ENCODE results near the gene OR6K2.
"Not testable (repeated sequence)": the region's sequence is repeated elsewhere in the genome, so short reads cannot be mapped to it uniquely, and the experiment has no call there.

Gene OR6K2, protein sequence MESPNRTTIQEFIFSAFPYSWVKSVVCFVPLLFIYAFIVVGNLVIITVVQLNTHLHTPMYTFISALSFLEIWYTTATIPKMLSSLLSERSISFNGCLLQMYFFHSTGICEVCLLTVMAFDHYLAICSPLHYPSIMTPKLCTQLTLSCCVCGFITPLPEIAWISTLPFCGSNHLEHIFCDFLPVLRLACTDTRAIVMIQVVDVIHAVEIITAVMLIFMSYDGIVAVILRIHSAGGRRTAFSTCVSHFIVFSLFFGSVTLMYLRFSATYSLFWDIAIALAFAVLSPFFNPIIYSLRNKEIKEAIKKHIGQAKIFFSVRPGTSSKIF

DNA sequence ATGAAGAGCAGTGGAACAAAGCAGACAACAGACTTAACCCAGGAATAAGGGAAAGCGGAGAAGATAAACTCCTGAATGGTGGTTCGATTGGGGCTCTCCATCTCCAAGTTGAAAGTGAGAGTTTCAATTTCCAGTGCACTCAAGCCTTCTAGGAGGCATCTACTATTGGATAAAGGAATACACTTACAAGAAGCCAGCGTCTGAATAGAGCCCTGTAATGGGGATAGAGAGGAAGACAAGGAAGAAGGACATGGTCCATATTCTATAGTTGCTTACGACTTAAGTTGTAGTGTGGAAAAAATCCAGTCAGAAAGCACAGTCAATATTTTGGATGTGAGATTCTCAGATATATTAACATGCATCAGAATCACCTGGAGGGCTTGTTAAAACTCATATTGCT lies at the start of gene OR6K2:
Gene OR6K2, minus strand, starts transcription at position 101 of the 400 bp plus-strand sequence. Its CDS starts 0 bp downstream, at position 101.
- no peak for DNase-seq (ENCODE audit: low read depth in 2 of 2)

DNA sequence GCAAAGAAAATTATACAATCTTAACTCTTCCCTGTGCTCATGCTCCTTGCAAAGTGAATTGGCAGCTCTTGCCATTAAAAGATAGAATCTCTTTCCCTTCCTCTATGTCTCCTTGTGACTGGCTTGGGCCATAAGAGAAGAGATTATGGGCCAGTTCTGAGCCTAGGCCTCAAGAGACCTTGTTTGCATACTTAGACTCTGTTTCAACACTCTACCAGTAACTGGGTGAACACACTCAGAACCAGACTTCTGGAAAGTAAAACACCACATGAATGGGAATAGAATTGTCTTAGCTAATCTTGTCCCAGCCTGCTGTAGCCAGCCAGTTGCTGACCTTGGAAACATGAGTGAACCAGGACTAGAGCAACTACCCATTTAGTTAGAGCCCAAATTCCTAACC lies 35.4 kb upstream of the OR6K2 start:
- DNase-seq (ENCODE audit: low read depth in 2 of 2), result no peak

DNA sequence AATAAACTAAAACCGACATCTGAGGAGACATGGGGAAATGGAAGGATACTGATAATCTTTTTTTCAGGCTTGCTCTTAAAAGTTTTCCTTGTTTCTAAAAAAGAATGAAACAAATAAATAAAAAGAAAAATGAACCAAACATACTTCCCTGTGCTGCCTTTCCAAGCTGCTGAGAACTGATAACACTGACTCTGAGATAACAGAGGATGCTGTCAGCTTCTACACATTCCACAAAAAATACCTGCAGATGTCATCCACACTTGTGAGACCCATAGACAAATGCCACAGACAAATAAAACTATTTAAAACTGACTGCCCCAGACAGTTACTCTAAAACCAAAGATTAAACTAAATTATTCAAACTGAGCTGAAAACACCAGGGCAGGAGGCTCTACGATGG lies 32.1 kb upstream of the OR6K2 start:
- no peak for DNase-seq (ENCODE audit: low read depth in 2 of 2)

DNA sequence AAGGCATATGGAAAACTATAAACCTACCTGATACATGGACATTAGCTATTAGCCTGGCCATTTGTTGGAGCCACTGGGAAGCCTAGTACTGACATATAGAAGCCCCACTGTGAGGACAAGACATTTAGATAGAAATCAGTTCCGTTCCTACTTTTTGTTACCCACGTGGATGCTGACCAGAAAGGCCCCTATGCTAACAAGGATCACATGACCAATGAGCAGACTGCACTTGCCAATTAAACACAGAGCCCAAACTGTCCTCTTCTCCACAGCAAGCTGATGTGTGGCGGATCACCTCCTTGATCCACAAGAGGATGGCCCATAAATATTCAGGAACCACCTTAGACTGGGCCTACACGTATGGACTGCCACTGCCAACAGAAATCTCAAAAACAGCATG lies 31.3 kb upstream of the OR6K2 start:
- no peak for DNase-seq (ENCODE audit: low read depth in 2 of 2)

DNA sequence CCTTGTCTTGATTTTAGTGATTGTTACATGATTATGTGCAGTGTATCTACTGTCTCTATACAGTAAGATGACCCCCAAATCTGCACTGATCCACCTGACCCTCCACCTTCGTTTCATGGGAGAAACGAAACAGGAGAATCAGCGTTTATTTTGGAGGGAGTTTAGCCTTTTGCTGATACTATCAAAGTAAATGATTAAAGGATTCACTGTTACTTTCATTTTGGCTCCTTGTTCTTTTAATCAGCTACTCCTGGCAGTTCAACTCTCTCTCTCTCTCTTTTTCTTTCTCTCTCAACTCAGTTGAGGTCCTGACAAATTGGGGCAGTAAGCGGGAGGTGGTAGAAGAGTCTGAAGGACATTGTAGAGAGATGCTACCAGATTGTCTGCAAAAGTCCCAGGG lies 30.0 kb upstream of the OR6K2 start:
- DNase-seq (ENCODE audit: low read depth in 2 of 2), result no peak

DNA sequence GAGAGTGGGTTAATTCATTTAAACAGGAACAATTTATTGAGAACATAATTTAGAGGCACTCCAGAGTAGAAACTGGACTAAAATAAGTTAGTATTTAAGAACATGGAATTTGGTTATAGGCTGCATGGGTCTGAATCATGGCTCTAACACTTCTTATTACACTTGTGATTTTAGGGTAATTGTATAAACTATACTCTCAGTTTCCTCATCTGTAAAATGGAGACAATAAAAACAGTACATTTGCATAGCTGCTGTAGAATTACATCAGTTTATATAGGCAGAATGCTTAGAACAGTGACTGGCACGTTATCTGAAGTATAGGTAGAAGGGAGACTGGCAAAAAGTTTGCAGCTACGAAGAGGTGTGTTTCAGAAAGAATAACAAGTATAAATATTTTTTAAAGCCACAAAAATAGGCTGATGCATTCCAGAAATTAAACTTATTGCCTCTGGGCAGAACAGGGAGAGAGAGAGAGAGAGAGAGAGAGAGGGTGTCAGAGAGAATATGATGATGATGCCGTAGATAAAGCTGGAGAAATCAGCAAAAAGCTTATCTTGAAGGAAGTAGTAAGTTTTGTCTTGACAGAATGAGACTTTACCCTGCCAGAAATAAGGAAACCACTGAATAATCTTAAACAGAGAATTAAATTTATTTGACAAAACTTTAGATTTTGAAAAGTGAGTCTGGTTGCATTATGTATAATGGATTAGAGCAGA lies 28.2 kb upstream of the OR6K2 start:
- DNase-seq (ENCODE audit: low read depth in 2 of 2), result no peak

DNA sequence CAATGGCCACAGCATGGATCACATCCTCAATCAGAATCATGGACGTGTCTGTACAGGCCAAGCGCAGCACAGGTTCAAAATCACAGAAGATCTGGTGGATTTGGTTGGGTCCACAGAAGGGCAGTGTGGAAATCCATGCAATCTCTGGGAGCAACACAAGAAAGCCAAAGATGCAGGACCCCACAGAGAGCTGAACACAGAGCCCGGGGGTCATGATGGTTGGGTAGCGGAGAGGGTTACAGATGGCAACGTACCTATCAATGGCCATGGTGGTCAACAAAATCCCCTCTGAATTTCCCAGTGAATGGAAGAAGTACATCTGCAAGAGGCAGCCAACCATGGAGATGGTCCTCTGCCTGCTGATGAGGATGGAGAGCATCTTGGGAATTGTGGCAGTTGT lies 24.0 kb upstream of the OR6K2 start:
- no peak for DNase-seq (ENCODE audit: low read depth in 2 of 2)

DNA sequence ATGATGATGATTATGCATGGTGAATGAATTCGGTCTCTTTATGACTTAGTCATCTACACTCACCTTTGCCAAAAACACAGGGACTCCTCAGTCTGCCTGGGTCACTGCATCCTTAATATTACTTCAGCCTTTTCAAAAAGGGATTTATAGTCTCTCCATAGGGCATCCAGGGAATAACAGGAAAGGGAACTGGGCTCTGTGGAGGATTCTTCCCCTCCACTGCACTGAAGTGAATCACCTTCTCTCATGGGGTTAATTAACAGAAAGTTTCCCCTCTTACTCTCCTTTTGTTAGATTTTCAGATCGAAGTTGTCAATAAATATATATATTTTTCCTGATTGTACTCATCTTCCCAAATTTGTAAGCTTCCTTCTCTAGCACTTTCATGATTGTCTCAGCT lies 20.2 kb upstream of the OR6K2 start, which contains the start of gene OR6K3:
Gene OR6K3, minus strand, starts transcription at position 101 of the 400 bp plus-strand sequence. CDS start 2,605 bp downstream, outside the sequence.
- no peak for DNase-seq (ENCODE audit: low read depth in 2 of 2)

DNA sequence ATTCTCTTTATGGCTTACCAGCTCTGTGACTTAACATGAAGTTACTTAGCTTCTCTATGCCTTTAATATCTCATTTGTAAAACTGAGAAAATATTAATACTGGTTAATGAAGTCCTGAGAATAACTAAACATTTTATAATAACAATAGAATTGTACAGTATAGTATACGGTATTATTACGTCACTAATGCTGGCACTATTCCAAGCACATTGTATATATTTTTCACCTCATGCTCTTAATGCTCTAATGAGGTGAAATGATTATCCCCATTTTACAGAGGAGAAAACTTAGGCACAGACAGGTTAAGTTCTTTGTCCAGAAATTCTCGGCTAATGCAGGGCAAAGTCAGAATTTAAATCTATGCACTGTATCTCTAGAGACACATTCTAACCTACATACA lies 19.2 kb upstream of the OR6K2 start:
- no peak for DNase-seq (ENCODE audit: low read depth in 2 of 2)

DNA sequence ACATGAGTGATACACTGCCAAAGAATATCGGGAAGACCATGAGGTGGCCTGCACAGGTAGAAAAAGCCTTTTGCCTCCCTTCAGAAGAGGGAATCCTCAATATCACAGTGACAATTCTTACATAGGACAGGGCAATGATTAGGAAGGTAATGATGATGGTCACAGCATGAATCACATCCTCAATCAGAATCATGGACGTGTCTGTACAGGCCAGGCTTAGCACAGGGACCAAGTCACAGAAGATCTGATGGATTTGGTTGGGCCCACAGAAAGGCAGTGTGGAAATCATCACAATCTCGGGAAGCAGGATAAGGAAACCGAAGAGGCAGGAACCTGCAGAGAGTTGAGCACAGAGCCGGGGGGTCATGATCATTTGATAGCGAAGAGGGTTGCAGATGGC lies 16.9 kb upstream of the OR6K2 start:
- no peak for DNase-seq (ENCODE audit: low read depth in 2 of 2)

DNA sequence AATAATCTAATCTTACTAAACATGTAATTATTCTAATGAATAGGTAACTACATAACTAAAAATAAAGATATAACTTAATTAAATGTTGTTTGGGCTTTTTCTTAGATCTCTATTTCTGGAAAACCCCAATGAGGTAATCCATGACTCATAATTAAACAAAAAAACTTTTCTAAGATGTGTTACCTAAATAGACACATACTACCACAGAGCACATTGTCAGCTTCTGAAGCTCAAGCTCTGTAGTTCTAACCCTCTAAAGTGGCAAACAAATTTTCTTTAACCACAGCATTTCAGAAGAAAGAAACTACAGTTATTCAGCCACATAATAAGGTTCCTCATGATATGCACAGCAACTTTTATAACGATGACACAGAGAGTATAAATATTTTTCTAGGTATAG lies 15.9 kb upstream of the OR6K2 start:
- DNase-seq (ENCODE audit: low read depth in 2 of 2), result no peak

DNA sequence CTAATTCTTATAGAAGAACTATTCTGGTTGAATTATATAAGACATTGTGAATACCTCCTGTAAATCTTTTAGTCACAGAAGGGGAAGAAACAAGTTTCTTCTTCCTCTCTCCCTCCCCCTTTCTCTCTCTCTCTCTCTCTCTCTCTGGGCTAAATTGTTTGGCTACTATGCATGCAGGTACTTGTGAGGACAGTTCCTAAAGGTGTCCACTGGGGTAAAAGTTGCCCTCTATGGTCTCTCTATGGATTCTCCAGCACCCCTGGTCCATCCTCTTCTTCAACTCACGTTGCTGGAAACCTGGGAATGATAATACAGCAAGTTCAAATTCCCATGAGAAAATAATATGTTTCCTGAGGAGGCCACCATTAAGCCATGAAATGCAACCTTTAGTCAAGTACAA lies 14.3 kb upstream of the OR6K2 start:
- no peak for DNase-seq (ENCODE audit: low read depth in 2 of 2)

DNA sequence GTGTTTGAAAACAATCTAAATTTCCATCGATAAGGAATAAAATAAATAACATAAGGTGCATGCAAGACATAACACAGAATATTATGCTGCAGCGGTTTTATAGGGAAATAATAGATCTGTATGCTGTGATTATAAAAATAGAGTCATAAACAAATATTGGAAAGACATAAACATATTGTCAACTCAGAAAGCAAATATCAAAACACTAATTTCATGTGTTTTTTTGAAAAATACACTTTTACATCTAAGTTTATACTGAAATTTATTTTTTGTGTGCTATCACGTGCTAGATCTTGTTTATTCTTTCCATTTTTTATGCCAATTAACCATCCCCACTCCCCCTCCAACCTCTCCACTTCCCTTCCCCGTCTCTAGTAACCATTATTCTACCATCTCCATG lies 10.6 kb upstream of the OR6K2 start:
- no peak for DNase-seq (ENCODE audit: low read depth in 2 of 2)

DNA sequence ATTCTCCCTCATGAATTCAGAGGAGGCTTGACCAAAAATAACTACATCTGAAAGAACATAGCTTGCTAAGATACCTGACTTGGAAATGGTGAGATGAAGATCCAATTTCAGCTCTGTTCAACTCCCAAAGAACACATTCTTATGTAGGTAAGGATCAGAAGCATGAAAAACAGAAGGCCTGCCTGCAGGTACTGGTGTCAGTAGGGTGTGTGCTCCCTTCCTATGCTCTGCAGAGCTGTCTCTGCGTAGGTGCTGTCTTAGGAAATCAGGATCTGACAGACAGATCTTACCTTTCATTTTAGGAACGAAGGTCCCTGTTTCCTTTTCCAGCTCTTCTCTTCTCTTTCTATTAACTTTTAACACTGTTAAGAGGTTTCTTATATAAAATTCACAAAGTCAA lies 5.6 kb upstream of the OR6K2 start:
- DNase-seq (ENCODE audit: low read depth in 2 of 2), result no peak

DNA sequence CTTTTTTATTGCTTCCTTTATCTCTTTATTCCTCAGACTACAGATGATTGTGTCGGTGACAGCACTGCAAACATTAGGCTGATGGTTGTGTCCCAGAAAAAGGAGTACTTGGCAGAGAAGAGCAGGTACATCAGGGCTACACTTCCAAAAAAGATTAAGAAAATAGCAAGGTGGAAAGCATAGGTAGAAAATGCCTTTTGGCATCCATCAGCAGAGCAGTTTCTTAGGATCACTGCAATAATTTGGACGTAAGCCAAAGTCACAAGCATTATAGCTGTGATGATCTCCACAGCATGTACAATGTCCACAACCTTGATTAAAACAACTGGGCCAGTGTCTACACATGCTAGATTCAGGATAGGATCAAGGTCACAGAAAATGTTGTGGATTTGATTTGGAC lies 5.9 kb downstream of the OR6K2 start:
- no peak for DNase-seq (ENCODE audit: low read depth in 2 of 2)

DNA sequence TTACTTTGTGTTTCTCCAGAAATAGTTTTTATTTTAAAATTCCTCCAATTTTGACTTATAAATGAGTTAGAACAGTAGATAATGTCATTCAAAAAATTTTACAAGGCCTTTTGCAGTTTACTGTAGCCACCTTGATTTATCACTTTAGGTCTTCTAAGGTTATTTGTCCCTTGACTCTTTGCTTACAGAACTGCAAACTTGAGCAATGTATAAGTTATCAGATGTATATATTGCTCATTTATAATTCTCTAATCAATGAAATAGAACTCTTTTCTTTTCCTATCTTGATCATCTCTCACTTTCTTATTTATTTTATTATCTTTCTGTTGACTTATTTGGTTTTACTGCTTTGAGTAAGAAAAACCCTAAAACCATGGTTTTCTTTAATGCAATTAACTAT lies 8.1 kb downstream of the OR6K2 start:
- DNase-seq (ENCODE audit: low read depth in 2 of 2), result no peak

DNA sequence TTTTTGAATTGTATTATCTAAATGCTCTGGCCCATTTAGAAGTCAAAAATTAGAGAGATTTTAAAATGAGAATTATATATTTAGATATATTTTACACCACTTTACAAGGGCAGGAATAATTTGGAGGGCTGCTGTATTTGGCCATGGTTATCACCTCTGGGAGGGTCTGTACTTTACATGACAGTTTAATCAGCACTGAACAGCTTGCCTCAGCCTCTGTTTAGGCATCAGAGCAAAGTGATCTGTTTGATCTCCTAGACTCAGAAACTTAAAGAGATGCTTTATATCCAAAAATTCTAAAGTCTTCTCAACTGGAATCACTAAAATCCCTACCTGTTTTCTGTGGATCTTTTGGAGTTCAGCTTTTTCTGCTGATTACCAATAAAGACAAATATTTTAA lies 8.5 kb downstream of the OR6K2 start:
- DNase-seq (ENCODE audit: low read depth in 2 of 2), result no peak

DNA sequence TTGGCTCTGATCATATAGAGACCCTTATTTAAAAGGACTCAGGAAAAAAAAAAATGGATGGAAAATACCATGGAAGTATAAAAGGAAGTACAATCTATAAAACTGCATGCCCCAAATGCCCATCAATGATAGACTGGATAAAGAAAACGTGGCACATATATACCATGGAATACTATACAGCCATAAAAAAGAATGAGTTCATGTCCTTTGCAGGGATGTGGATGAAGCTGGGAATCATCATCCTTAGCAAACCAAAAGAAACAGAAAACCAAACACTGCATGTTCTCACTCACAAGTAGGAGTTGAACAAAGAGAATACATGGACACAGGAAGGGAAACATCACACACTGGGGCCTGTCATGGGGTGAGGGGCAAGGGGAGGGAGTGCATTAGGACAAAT lies 9.3 kb downstream of the OR6K2 start:
- not testable (repeated sequence) for DNase-seq (ENCODE audit: low read depth in 2 of 2)

DNA sequence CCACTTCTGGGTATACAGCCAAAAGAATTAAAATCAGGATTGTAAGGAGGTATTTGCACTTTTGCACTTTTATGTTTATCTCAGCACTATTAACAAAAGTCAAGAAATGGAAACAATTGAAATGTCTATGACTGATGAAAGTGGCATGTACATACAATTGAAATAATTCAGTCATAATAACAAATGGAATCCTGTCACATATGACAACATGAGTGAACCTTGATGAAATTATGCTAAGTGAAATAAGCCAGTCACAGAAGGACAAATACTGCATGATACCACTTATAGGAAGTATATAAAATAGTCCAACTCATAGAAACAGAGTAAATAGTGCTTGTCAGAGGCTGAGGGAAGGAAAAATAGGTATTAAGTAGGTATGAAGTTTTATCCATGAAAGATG lies 10.6 kb downstream of the OR6K2 start:
- DNase-seq (ENCODE audit: low read depth in 2 of 2), result no peak

DNA sequence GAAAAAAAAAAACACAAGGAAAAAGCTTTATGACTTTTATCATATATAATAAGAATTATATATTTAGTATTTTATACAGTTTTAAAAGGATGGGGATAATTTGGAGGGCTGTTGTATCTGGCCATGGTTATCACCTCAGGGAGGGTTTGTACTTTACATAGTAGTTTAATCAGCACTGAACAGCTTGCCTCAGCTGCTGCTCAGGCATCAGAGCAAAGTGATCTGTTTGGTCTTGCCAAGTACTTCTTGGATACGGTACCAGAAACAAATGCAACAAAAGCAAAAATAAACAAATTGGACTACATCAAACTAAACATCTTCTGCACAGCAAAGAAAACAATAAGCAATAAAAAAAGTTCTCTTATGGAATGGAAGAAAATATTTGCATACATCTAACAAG lies 11.3 kb downstream of the OR6K2 start:
- no peak for DNase-seq (ENCODE audit: low read depth in 2 of 2)

DNA sequence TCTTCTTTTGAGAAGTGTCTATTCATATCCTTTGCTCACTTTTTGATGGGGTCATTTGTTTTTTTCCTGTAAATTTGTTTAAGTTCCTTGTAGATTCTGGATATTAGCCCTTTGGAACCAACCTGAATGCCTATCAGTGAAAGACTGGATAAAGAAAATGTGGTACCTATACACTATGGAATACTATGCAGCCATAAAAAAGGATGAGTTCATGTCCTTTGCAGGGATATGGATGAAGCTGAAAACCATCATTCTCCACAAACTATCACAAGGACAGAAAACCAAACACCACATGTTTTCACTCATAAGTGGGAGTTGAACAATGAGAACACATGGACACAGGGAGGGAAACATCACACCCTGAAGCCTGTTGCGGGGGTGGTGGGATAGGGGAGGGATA lies 12.1 kb downstream of the OR6K2 start:
- not testable (repeated sequence) for DNase-seq (ENCODE audit: low read depth in 2 of 2)

DNA sequence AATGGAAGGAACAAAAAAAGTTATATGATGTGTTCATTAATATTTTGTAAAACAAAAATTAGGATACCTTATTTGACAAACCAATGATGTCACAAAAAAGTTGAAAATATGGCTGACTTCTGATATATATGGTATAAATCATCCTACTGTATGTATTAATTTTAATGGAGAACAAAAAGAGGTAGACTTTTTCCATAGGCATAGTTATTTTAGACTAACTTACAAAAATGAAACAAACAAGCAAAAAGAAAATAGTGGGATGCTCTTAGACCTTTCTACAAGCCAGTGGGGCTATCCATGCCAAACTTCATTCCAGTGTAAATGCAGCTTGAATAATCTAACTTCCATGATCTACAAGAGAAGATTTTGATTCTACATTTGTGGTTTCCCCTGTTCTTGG lies 13.4 kb downstream of the OR6K2 start:
- no peak for DNase-seq (ENCODE audit: low read depth in 2 of 2)

Data from activated CD4-positive, alpha-beta T cell treated with anti-CD3 and anti-CD28 coated beads for 24 hours (primary cell).